Central memory CD8-positive, alpha-beta T cell (primary cell): ENCODE data around the gene IQCF6.
"Not testable (repeated sequence)": the region's sequence is repeated elsewhere in the genome, so short reads cannot be mapped to it uniquely, and the experiment has no call there.

ENCODE experiments used
- ATAC-seq: fragments of 150-1000 bp; cut with Tn5 transposase; replicated peaks from 2 replicates; pipeline ENCODE4 v1.10.0; 2022; ENCODE audit warnings: mild to moderate bottlenecking, moderate FRiP score, moderate number of reproducible peaks; ENCODE audit not compliant: poor library complexity, severe bottlenecking; ENCODE audit errors: extremely low read depth
- DNase-seq, 2 donors: peaks; one replicate each; pipeline ENCODE4 v3.0.0; 2021; ENCODE audit warnings: low spot score in 2 of 2
- H3K27ac Mint-ChIP-seq: one replicate; pipeline ENCODE4 v1.8.0; 2022; ENCODE audit warnings: low read depth, mild to moderate bottlenecking, moderate library complexity, mixed read lengths
- H3K27me3 Mint-ChIP-seq: one replicate; pipeline ENCODE4 v1.8.0; 2022; ENCODE audit warnings: mixed read lengths
- H3K36me3 Mint-ChIP-seq: one replicate; pipeline ENCODE4 v1.8.0; 2022; ENCODE audit warnings: mild to moderate bottlenecking, moderate library complexity, mixed read lengths; ENCODE audit not compliant: insufficient read depth
- H3K4me1 Mint-ChIP-seq: one replicate; pipeline ENCODE4 v1.8.0; 2022; ENCODE audit warnings: mixed read lengths
- H3K4me3 Mint-ChIP-seq: one replicate; pipeline ENCODE4 v1.8.0; 2022; ENCODE audit warnings: mild to moderate bottlenecking, moderate library complexity, mixed read lengths
- H3K9me3 Mint-ChIP-seq: one replicate; pipeline ENCODE4 v1.8.0; 2022; ENCODE audit warnings: mixed read lengths

Gene IQCF6

DNA sequence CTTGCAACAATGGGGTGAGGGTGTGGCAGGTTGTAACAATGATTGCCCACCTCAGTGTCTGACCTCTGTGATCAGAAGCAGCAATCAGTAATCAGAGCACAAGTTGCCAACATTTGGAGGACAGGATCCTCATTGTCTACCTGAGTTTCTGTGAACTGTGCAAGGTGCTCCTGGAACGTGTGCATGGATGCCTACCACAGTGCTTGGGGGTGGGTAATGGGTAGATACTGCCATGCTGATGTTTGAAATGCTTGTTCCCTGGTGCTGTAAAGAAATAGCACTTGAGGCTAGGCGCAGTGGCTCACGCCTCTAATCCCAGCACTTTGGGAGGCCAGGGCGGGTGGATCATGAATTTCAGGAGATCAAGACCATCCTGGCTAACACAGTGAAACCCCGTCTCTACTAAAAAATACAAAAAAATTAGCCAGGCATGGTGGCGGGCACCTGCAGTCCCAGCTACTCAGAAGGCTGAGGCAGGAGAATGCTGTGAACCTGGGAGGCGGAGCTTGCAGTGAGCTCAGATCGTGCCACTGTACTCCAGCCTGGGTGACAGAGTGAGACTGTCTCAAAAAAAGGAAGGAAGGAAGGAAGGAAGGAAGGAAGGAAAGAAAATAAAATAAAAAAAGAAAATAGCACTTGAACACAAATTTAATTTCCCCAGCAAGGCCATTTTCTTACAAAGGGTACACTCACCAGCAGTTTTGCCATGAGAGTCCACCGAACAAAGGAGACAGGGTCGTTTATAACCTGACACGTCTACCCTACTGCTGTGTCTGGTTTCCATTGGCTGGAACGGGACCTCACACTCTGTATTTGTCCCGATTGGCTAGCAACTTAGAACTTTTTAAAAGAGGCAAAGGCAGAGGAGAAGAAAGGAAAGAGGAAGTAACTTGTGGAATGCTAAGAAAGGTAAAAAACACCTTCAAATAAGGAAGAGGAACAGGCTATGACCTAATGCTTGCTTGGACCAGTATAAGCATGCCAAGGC is 25.0 kb downstream of the IQCF6 start:
- H3K27me3 Mint-ChIP-seq = peaks cover 23% of the 10 kb centered on the region
- H3K36me3 Mint-ChIP-seq, H3K4me3 Mint-ChIP-seq, DNase-seq, H3K27ac Mint-ChIP-seq, H3K9me3 Mint-ChIP-seq, ATAC-seq: not testable (repeated sequence)
- H3K4me1 Mint-ChIP-seq = peaks cover 11% of the 10 kb centered on the region

DNA sequence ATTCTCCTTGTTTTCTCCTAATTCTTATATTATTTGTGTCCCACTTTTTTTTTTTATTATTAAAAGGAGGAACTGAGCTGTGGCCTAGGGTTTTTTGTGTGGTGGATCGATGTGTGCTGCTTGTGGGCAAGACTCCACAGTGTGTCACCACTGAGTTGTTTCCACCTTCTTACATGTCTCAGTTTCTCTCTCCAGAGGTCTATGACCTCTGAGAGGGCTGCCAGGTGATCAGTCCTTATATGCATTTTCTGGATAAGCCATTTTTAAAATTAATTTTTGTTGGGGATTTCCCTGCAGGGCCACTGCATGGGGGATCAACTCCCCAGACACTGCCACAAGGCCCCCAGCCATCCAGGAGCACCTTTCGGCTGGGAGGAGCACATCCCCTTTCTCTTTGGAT is 27.8 kb downstream of the IQCF6 start:
- Mint-ChIP-seq H3K27ac (no peak overlapping the region), H3K27me3 (peaks cover 10% of the 10 kb centered on the region), H3K4me1 (peaks cover 11% of the 10 kb centered on the region), H3K9me3 (peaks cover 5% of the 10 kb centered on the region), H3K36me3 (no peaks in the 10 kb centered on the region), H3K4me3 (no peak overlapping the region)
- no peak for DNase-seq
- ATAC-seq = no peak

DNA sequence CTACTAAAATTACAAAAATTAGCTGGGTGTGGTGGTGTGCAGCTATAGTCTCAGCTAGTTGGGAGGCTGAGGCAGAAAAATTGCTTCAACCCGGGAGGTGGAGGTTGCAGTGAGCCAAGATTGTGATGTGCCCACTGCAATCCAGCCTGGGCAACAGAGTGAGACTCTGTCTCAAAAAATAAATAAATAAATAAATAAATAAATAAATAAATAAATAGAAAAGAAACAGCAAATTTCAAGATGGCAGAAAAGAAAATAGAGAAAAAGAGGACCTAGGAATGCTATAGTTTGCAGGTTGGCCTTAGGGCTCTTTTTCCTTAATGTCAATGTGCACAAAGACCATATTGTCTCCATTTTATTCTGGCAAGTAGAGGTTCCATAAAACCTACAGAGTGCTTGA is 28.2 kb downstream of the IQCF6 start:
- H3K36me3 Mint-ChIP-seq = no peaks in the 10 kb centered on the region
- no peak overlapping the region for H3K27ac Mint-ChIP-seq
- H3K27me3 Mint-ChIP-seq = peaks cover 6% of the 10 kb centered on the region
- H3K9me3 Mint-ChIP-seq = peaks cover under 1% of the 10 kb centered on the region
- DNase-seq = no peak
- no peak for ATAC-seq
- peaks cover 11% of the 10 kb centered on the region for H3K4me1 Mint-ChIP-seq
- no peak overlapping the region for H3K4me3 Mint-ChIP-seq

DNA sequence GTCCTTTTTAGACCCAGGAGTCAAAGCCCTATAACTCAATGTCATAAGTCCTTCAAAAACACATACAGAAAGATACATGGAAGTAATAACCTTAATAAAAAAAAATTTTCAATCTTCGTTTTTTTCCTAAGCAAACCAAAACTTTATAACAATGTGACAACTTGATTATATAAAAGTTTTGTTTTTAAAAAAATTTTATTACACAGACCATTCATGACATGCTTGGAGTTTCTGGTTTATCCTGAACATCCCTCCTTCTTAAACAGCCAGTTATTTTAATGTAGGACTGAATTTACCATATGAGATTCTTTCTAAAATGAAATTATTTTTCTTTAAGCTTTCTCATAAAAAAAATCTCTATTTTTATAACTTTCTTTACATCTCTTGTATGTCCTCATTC is 30.7 kb downstream of the IQCF6 start:
- H3K9me3 Mint-ChIP-seq = no peaks in the 10 kb centered on the region
- H3K4me3 Mint-ChIP-seq = no peak overlapping the region
- no peaks in the 10 kb centered on the region for H3K36me3 Mint-ChIP-seq
- DNase-seq (no peak), ATAC-seq (no peak)
- H3K4me1 Mint-ChIP-seq = peaks cover 12% of the 10 kb centered on the region
- H3K27me3 Mint-ChIP-seq = no peaks in the 10 kb centered on the region
- no peak overlapping the region for H3K27ac Mint-ChIP-seq

DNA sequence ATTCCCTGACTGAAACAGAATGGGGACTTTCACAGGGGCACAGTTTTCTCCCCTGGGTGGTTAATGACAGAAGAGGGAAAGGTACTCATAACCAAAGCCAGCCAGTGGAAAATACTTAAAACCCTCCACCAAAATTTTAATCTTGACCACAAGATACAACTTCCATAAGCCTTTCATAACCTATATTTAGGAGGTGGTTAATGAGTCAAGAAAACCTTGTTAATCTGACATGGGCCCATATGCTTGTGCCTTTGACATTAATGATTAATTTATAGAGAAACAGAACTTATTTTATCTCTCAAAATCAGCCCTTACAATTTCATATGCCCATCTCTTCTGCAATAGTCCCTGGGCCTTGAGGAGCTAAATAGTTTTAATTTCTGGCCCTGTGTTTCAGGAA is 31.2 kb downstream of the IQCF6 start:
- Mint-ChIP-seq H3K27me3 (no peaks in the 10 kb centered on the region), H3K27ac (no peak overlapping the region), H3K4me3 (no peak overlapping the region), H3K4me1 (peaks cover 17% of the 10 kb centered on the region), H3K9me3 (no peaks in the 10 kb centered on the region), H3K36me3 (no peaks in the 10 kb centered on the region)
- ATAC-seq (no peak), DNase-seq (no peak)

DNA sequence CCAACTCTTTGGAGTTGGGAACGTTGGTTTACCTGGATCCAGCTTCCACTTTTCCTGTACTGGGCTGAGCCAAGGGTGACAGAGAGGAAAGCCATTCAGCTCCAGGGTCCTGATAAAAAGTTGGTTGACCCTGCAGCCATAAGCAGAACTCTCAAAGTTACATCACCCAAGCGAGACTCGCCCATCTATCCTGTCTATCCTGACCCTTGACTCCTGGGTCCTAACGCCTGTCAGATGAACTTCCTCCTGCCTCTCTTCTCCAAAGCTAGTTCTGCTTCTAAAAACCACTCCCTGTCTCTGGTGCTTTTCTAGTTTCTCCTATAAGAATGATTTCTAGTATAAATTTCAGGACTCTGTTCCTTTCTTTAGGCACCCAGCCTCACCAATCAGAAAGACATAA is 36.1 kb downstream of the IQCF6 start:
- H3K36me3 Mint-ChIP-seq, H3K27ac Mint-ChIP-seq, H3K9me3 Mint-ChIP-seq, H3K4me3 Mint-ChIP-seq, H3K4me1 Mint-ChIP-seq, DNase-seq, ATAC-seq: not testable (repeated sequence)
- peaks cover 14% of the 10 kb centered on the region for H3K27me3 Mint-ChIP-seq

DNA sequence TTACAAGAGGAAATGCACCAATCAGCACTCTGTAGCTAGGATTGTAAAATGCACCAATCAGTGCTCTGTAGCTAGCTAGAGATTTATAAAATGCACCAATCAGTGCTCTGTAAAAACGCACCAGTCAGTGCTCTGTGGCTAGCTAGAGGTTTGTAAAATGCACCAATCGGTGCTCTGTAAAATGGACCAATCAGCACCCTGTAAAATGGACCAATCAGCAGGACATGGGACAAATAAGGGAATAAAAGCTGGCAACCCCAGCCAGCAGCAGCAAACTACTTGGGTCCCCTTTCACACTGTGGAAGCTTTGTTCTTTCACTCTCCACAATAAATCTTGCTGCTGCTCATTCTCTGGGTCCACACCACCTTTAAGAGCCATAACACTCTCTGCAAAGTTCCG is 36.7 kb downstream of the IQCF6 start:
- DNase-seq, H3K4me1 Mint-ChIP-seq, H3K4me3 Mint-ChIP-seq, H3K27ac Mint-ChIP-seq, H3K9me3 Mint-ChIP-seq, ATAC-seq, H3K36me3 Mint-ChIP-seq: not testable (repeated sequence)
- H3K27me3 Mint-ChIP-seq = peaks cover 21% of the 10 kb centered on the region

DNA sequence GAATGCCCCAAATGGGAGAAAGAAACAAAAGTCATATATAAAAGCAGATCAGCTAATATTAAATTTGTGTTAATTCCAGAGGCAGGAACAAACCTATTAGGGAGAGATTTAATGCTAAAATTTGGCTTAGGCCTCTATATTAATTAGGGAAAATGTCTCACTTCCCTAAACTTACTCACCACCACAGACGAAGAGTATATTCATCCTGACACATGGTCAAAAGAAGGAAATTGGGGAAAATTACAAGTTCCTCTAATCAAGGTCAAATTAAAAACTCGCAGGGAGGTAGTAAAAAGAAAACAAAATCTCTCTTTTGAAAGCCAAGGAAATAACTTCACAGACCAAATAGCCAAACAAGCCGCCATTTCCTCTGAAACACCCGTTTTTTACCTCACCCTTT is 39.9 kb downstream of the IQCF6 start:
- H3K27me3 Mint-ChIP-seq = peaks cover 33% of the 10 kb centered on the region
- H3K4me3 Mint-ChIP-seq = no peak overlapping the region
- peaks cover 26% of the 10 kb centered on the region for H3K4me1 Mint-ChIP-seq
- H3K9me3 Mint-ChIP-seq = no peaks in the 10 kb centered on the region
- no peaks in the 10 kb centered on the region for H3K36me3 Mint-ChIP-seq
- ATAC-seq (no peak), DNase-seq (no peak)
- H3K27ac Mint-ChIP-seq = no peak overlapping the region

DNA sequence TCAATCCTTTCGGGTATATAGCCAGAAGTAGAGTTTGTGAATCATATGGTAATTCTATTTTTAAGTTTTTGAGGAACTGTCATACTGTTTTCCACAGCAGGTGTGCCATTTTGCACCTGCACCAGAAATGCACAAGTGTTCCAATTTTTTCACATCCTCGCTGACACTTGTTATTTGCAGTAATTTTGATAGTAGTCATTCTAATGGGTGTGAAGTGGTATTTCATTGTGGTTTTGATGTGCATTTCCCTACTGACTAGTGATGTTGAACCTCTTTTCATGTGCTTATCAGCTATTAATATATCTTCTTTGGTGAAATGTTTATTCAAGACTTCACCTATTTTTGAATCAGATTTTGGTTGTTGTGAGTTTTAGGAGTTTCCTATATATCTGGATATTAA is 43.1 kb downstream of the IQCF6 start:
- no peak for ATAC-seq
- H3K27ac Mint-ChIP-seq = no peak overlapping the region
- H3K4me3 Mint-ChIP-seq = no peak overlapping the region

DNA sequence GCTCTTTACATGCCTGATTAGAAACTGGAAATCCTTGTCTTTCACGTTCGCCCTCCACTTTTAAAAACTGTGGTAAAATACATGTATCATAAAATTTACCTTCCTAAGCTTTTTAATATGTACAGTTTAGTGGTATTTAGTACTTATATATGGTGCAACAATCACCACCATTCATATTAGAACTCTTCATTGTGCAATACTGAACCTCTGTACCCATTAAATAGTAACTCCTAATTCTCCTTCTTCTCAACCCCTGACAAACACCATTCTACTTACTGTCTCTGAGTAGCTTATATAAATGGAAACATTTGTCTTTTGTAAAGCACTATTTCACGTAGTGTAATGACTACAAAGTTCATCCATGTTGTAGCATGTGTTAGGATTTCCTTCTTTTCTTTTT is 44.0 kb downstream of the IQCF6 start:
- no peak for DNase-seq
- Mint-ChIP-seq H3K4me3 (peak overlapping the region; percentile 37), H3K27ac (no peak overlapping the region), H3K4me1 (peaks cover 23% of the 10 kb centered on the region), H3K36me3 (no peaks in the 10 kb centered on the region), H3K9me3 (no peaks in the 10 kb centered on the region), H3K27me3 (peaks cover 33% of the 10 kb centered on the region)
- no peak for ATAC-seq

More for the DNA sequence above, 43.1 kb downstream of the IQCF6 start:
- no peaks in the 10 kb centered on the region for H3K9me3 Mint-ChIP-seq
- peaks cover 23% of the 10 kb centered on the region for H3K4me1 Mint-ChIP-seq
- H3K27me3 Mint-ChIP-seq = peaks cover 33% of the 10 kb centered on the region
- no peak for DNase-seq
- no peaks in the 10 kb centered on the region for H3K36me3 Mint-ChIP-seq

DNA sequence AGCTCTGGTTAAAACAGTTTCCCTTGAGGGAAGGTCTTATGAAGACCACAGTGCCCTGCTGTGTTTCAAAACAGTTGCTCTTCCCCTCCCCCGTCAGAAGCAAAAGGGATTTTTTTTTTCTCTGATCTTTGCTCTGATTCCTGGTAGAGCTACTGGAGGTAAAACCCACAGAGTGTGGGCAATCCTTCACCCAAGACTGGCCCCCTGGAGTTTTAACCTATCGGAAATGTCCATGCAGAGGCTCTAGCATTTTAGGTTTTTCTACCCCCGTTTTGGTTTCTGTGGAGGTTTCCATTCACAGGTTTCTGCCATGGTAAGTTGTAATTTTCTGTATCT is 44.5 kb downstream of the IQCF6 start:
- peaks cover 33% of the 10 kb centered on the region for H3K27me3 Mint-ChIP-seq
- no peaks in the 10 kb centered on the region for H3K9me3 Mint-ChIP-seq
- H3K36me3 Mint-ChIP-seq = no peaks in the 10 kb centered on the region
- ATAC-seq = no peak
- peak overlapping the region; percentile 37 for H3K4me3 Mint-ChIP-seq
- no peak for DNase-seq
- peaks cover 23% of the 10 kb centered on the region for H3K4me1 Mint-ChIP-seq
- H3K27ac Mint-ChIP-seq = no peak overlapping the region

DNA sequence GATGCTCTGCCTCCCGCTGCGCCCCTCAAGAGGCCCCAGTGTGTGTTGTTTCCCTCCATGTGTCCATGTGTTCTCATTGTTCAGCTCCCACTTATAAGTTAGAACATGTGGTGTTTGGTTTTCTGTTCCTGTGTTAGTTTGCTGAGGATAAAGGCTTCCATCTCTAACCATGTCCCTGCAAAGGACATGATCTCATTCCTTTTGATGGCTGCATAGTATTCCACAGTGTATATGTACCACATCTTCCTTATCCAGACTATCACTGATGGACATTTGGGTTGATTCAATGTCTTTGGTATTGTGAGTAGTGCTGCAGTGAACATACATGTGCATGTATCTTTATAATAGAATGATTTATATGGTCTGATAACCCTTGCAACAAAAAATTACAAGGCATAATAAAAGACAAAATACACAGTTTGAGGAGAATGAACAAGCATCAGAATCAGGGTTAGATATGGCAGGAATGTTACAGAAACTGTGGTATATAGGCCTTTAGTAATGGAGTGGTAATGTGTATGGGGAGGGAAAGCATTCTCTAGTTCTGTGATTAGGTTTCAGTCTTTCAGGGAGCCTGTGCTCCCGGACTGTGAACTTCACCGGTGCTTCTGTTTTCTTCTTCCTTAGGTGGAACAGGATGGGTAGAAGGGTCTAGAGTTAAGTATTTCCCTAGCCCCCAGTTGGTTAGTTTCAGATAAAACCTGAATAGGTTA is 45.0 kb downstream of the IQCF6 start:
- ATAC-seq (no peak), DNase-seq (no peak)
- Mint-ChIP-seq H3K27me3 (peaks cover 29% of the 10 kb centered on the region), H3K4me1 (peaks cover 23% of the 10 kb centered on the region), H3K4me3 (no peak overlapping the region), H3K9me3 (no peaks in the 10 kb centered on the region), H3K36me3 (no peaks in the 10 kb centered on the region), H3K27ac (no peak overlapping the region)
